RKO (cell line): ENCODE data around the gene PRKN.

ENCODE experiments used
- DNase-seq: peaks from one replicate; pipeline ENCODE4 v3.0.0-alpha.2; 2016; ENCODE audit warnings: low spot score

The PRKN gene

GRCh38 chr6:161961796-161962195 is 765.8 kb downstream of the PRKN start:
- DNase-seq, result no peak

DNA sequence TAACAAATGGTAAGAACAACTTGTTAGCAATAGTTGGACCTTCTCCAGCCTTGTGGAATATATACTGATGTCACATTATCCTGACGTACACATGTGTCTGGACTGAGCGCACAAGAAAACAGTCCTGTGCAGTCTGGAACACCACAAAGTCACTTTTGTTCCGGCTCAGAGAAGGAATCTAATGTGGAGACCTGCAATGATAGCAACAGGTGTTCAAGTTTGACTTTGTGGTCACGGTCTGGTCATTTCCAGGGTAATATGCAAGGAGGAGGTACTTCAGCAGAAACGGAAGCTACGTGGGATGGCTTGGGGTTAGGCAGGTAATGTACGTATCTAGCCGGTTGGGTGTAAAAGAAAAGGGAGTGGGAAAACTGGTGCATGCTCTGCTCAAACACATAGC is 766.5 kb downstream of the PRKN start:
- no peak for DNase-seq

DNA sequence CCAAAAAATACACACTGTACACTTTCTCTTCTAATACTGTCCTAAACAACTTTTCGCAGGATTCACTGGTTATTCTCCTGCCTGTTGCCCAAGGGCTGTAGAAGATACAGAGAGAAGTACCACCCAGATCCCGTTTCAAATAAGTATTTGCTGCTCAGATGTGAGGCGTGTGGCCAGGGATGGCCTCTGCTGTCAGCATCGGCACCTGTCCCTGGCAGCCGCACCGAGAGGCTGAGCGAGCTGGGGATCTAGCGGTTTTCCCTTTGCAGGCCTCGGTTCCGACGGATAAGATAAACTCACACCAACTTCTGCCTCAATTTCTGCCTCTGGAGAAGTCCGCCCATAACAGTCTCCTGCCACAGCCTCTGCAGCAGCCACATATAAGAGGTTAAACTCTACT is 768.5 kb downstream of the PRKN start:
- DNase-seq, result no peak

- no peak for DNase-seq
Measured at GRCh38 chr6:161956082-161956481, 771.5 kb downstream of the PRKN start.

DNA sequence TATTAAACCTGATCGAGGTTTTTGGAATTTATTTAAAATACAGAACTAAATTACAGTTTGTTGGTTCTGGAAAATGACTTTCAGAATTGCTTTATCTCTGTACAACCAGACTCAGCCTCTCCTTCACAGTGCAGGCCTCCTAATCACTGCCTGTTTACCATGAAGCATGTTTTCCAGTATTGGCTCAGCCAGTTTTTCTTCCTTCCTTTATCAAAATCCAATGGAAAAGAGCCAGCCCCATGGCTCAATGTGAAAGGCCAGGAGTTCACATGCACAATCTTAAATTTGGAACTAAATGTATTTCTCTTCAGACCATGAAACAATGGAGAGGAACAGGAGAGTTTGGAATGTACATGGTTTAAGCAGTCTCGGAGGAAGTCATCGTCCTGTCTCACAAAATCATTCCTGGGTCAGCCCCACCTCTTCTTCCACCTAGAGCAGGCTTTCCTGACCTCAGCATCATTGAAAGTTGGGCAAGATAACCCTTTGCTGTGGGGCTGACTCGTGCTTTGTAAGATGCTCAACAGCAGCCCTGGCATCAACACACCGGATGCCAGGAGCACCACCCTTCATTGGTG is 772.8 kb downstream of the PRKN start:
- DNase-seq, result no peak

DNA sequence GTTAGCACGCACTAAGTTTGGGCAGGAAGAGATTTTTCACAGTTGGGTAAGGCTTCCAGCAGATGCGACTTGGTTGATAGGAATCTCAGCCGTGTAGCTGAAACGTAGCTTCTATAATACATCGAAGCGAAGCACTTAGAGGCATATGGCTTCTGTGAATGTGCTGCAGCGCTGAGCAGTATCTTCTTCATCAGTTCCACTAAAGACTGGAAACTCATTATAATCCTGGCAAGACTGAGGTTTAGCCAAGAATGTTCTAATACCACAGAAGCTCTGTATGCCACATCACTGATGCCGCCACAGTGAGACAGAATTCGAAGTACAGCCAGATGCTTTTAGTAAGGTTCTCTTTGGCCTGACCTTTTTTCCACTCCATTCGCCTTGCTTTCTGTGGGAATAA is 773.5 kb downstream of the PRKN start:
- no peak for DNase-seq

GRCh38 chr6:161951126-161951525 is 776.4 kb downstream of the PRKN start:
- no peak for DNase-seq

DNA sequence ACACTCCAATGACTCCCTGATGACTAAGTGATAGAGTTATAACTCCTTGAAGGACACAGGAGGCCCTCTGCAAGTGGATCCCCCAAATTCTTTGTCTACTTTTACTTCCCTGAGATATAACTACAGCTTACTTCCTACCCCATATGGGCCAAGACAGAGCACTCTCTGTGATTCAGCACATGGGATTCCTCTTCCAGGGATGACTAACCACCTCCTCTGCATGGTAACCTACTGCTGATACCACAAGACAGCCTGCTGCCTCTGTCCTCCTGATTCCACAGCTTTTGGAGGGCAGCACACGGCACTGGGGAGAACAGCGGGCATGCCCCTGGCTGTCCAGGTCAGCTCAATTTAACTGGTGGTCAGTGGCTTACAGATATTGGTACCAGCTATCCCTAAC is 778.0 kb downstream of the PRKN start:
- DNase-seq, result no peak

- DNase-seq, result no peak
Measured at GRCh38 chr6:161948462-161948861, 779.1 kb downstream of the PRKN start.

DNA sequence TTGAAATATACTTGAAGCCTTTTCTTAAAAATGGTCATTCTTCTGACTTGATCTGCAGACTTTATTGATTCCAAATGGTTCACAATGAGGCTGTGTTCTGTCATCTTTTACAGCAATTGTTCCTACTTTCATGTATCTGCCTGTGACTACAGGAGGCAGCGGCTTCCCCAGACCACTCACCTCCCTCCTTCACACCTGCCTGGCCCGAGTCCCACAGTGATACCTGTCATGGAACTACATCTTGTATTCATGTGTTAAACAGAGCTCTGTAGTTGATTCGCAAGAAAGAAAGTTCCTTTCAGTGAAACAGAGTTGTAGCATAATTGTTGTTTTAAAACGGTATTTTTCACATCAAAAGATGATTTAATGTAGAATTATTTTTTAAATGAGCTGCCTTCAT is 780.2 kb downstream of the PRKN start:
- no peak for DNase-seq

- no peak for DNase-seq
Measured at GRCh38 chr6:161946461-161946860, 781.1 kb downstream of the PRKN start.

DNA sequence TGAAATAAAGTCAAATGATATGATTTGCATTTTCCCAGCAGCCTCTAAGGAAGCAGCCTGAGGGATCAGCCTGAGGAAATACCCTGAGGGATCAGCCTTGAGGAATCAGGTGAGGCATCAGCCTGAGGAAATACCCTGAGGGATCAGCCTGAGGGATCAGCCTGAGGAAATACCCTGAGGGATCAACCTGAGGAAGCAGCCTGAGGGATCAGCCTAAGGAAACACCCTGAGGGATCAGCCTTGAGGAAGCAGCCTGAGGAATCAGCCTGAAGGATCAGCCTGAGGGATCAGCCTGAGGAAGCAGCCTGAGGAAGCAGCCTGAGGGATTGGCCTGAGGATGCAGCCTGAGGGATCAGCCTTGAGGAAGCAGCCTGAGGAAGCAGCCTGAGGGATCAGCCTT is 784.0 kb downstream of the PRKN start:
- no peak for DNase-seq

- DNase-seq, result no peak
Measured at GRCh38 chr6:161941565-161941964, 786.0 kb downstream of the PRKN start.

GRCh38 chr6:161940519-161940918 is 787.0 kb downstream of the PRKN start:
- no peak for DNase-seq

GRCh38 chr6:161926324-161926723 is 801.2 kb downstream of the PRKN start:
- no peak for DNase-seq

DNA sequence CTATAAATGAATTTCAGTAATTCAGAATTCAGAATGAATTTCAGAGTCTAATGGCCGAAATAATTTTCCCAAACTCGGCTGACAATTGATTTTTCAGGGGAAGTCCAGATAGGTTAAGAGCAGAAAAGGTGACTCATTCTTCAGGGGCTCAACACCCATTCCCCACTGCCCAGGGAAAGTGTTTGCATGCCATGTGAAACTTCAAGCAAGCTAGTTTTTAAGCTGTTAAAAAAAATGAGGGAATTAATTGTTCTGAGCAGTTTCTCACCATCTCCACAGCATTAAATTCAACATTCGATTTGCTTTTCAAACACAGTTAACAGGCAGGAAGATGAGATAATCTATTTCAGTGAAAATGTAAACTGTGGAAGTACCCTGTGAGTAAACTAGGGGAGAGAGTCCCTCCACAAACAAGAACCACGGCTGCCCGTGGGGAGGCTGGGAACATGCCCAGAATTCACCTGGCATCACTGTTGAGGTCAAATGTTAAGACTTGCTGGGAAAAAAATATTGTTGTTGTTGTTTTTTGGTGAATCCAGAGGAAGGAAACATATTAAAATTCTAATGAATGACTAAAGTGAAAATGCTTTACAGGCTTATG is 803.0 kb downstream of the PRKN start:
- no peak for DNase-seq

GRCh38 chr6:161922631-161923119 is 804.9 kb downstream of the PRKN start:
- peak; percentile 74 for DNase-seq

DNA sequence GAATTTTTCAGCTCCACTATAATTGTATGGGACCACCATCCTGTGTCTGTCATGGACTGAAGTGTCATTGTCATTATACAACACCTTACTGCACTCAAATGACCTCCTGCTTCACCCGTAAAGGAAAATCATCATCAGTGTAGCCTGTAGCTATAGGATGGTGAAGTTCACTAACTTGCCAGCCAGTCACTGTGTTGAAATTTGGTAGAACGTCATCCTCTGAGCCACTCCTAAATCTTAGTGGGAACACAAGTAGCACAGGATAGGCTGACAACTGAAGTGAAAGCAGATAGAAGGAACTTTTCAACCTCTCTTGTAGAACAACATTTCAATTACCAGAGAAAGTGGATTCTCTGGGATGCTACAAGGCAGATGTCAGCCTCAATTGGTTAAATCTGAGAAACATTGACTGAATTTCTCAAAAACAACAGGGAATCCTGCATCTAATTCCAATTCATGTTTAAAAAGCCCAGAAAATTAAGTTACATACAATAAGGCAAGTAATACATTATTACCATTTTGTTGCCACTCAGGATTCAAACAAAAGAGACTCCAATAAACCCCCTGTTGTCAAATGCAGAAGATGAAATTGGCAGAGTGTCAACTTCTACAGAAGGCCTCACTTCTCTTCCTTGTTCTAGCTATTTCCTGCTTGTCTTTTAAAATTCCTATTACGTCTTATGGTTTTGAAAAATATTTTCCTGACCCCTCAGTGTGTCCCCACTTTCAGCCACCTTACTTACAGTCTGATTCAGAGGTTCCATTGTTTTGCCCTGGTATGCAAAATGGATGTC is 805.8 kb downstream of the PRKN start:
- DNase-seq, result no peak

- DNase-seq, result no peak
Measured at GRCh38 chr6:161919691-161920090, 807.9 kb downstream of the PRKN start.

- DNase-seq, result no peak
Measured at GRCh38 chr6:161918628-161919205, 808.8 kb downstream of the PRKN start.

- DNase-seq, result peak; percentile 38
Measured at GRCh38 chr6:161918109-161918531, 809.4 kb downstream of the PRKN start.

GRCh38 chr6:161917645-161918044 is 809.9 kb downstream of the PRKN start:
- DNase-seq, result peak; percentile 5

- DNase-seq, result no peak
Measured at GRCh38 chr6:161915456-161915964, 812.1 kb downstream of the PRKN start.
